Ishikawa (cell line): ENCODE results near the gene HMCN1.

ENCODE experiments used
- CEBPB ChIP-seq: IDR thresholded peaks from 2 replicates; pipeline ENCODE4 v1.6.1; 2012
- CREB1 ChIP-seq: IDR thresholded peaks from 2 replicates; pipeline ENCODE4 v1.6.1; 2012; ENCODE audit warnings: low read depth
- EGR1 ChIP-seq: IDR thresholded peaks from 2 replicates; pipeline ENCODE4 v1.6.1; 2012
- EP300 ChIP-seq: IDR thresholded peaks from 2 replicates; pipeline ENCODE4 v1.6.1; 2012; ENCODE audit warnings: borderline replicate concordance
- FOXM1 ChIP-seq: IDR thresholded peaks from 2 replicates; pipeline ENCODE4 v1.6.1; 2012; ENCODE audit warnings: low read depth, borderline replicate concordance
- NFIC ChIP-seq: IDR thresholded peaks from 2 replicates; pipeline ENCODE4 v1.6.1; 2012
- RAD21 ChIP-seq: IDR thresholded peaks from 2 replicates; pipeline ENCODE4 v1.6.1; 2012; ENCODE audit warnings: low read depth
- TAF1 ChIP-seq: IDR thresholded peaks from 2 replicates; pipeline ENCODE4 v1.6.1; 2012; ENCODE audit warnings: low read depth, mild to moderate bottlenecking
- TCF12 ChIP-seq: IDR thresholded peaks from 2 replicates; pipeline ENCODE4 v1.6.1; 2012; ENCODE audit warnings: low read depth
- TEAD4 ChIP-seq: IDR thresholded peaks from 2 replicates; pipeline ENCODE4 v1.6.1; 2012
- YY1 ChIP-seq: IDR thresholded peaks from 2 replicates; pipeline ENCODE4 v1.6.1; 2012; ENCODE audit warnings: low read depth
- ZBTB7A ChIP-seq: IDR thresholded peaks from 2 replicates; pipeline ENCODE4 v1.6.1; 2012; ENCODE audit warnings: low read depth
- TF ChIP-seq, protein P1 (sequence below): IDR thresholded peaks from 2 replicates; pipeline ENCODE4 v1.6.1; 2012; ENCODE audit warnings: low read depth, mild to moderate bottlenecking
- TF ChIP-seq, protein P2 (sequence below): IDR thresholded peaks from 2 replicates; pipeline ENCODE4 v1.6.1; 2012
- TF ChIP-seq, protein P3 (sequence below): IDR thresholded peaks from 2 replicates; pipeline ENCODE4 v1.6.1; 2012

Gene HMCN1

DNA sequence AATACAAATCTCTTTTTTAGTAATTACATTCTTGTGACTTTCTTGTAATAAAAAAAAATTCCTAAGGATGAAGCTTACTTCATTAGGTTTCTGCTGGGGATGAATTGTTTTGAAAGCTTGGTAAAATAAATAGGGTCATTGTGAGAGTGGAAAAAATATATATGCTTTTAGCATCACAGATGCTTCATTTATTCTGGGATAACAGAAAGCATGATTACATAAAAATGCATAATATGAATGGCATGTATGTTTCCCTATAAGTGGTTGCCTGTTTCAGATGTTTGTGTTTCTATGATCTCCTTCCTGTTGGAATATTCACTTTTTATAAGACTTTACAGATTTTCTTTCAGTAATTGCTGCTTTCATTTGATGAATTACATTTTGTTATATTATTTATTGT, 42.3 kb downstream of the HMCN1 start:
- TF ChIP-seq, protein P1, sequence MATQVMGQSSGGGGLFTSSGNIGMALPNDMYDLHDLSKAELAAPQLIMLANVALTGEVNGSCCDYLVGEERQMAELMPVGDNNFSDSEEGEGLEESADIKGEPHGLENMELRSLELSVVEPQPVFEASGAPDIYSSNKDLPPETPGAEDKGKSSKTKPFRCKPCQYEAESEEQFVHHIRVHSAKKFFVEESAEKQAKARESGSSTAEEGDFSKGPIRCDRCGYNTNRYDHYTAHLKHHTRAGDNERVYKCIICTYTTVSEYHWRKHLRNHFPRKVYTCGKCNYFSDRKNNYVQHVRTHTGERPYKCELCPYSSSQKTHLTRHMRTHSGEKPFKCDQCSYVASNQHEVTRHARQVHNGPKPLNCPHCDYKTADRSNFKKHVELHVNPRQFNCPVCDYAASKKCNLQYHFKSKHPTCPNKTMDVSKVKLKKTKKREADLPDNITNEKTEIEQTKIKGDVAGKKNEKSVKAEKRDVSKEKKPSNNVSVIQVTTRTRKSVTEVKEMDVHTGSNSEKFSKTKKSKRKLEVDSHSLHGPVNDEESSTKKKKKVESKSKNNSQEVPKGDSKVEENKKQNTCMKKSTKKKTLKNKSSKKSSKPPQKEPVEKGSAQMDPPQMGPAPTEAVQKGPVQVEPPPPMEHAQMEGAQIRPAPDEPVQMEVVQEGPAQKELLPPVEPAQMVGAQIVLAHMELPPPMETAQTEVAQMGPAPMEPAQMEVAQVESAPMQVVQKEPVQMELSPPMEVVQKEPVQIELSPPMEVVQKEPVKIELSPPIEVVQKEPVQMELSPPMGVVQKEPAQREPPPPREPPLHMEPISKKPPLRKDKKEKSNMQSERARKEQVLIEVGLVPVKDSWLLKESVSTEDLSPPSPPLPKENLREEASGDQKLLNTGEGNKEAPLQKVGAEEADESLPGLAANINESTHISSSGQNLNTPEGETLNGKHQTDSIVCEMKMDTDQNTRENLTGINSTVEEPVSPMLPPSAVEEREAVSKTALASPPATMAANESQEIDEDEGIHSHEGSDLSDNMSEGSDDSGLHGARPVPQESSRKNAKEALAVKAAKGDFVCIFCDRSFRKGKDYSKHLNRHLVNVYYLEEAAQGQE = no peak
- TF ChIP-seq, protein P2, sequence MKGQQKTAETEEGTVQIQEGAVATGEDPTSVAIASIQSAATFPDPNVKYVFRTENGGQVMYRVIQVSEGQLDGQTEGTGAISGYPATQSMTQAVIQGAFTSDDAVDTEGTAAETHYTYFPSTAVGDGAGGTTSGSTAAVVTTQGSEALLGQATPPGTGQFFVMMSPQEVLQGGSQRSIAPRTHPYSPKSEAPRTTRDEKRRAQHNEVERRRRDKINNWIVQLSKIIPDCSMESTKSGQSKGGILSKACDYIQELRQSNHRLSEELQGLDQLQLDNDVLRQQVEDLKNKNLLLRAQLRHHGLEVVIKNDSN = no peak
- TF ChIP-seq CREB1 (no peak), ZBTB7A (no peak), RAD21 (no peak), CEBPB (no peak), TAF1 (no peak), TEAD4 (no peak), EGR1 (no peak), FOXM1 (no peak), TCF12 (no peak), NFIC (no peak), EP300 (no peak), YY1 (no peak)
- TF ChIP-seq, protein P3, sequence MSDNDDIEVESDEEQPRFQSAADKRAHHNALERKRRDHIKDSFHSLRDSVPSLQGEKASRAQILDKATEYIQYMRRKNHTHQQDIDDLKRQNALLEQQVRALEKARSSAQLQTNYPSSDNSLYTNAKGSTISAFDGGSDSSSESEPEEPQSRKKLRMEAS = no peak

DNA sequence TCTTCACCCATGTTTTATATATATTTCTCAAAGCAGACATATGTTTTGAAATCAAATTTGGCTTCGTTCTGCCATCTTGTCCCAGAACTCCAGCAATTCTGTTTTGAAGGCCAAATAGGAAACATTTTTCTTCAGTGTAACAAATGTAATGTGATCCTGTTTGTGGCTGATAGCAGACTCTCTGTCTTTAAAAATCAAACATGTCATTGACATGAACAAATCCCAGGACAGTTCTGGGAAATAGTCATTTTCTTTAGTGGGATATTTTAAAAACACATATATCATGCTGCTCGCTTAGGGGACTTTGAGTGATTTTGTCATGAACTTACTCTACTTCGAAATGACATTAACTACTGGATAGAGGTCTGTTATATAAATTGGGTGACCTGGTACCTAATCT, 51.4 kb downstream of the HMCN1 start:
- TF ChIP-seq FOXM1 (no peak), CREB1 (no peak), CEBPB (no peak), TCF12 (no peak), RAD21 (no peak), EGR1 (no peak)
- TF ChIP-seq, protein P1 = no peak
- TF ChIP-seq, protein P3 = no peak

DNA sequence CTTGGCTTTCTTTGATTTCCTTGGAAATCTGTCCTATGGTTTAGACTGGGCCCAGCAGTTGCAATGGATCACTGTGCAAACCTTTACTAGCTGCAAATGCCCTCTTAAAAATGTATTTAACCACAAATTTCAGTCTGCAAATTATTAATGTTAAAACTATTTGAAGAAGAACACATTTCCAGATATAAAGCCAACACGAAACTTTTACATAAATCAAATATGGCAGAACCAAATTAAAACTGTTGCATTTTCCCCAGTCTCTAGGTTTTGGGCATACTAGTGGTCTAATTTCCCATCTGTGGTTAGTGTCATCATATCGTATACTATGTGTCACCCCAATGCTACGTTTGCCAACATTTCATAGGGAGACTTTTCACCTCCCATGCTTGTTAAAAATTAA, 52.3 kb downstream of the HMCN1 start:
- TF ChIP-seq EP300 = no peak

DNA sequence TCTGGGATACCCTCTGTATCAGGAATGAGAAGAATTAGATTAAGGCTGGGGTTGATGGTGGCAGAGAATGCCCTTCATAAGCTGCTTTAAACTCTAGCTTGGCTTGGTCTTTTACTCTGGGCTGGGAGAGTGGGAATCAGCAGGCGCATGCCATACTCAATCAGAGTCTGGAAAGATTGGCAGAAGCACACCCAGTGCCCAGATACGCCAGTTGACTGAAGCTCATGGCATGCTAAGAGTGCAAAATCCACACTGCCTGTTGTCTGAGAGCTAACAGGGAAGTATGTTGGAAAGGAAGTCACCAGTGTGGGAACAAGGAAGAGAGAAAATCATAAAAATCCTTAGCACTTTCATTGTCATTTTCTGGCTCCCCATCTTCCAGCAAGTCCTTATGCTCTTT, 53.0 kb downstream of the HMCN1 start:
- TF ChIP-seq, protein P3 = no peak

DNA sequence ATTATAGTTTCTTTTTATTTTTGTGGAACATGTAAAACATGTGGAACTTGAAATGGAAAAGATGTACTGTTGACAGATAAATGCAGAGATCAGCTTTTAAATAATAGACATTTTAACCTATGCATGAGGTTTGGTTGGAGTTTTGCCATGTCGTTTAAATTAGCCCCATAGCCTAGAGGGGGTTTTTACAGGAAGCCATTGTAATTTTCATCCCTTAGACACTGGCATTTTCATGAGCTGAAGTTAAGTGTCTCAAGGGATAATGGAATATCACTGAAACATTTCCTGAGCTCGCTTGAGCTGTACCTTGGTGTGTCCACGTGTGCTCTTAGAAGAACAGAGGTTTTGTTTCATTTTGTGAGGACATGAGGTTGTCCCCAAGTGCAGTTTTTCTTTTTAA, 54.2 kb downstream of the HMCN1 start:
- no peak for TF ChIP-seq NFIC
- TF ChIP-seq, protein P2 = no peak
- no peak for TF ChIP-seq TAF1
- TF ChIP-seq, protein P1 = no peak
- TF ChIP-seq CREB1 = no peak
- TF ChIP-seq EP300 = no peak
- TF ChIP-seq, protein P3 = no peak
- no peak for TF ChIP-seq TEAD4
